HT-29 (cell line): ENCODE measurements around the gene EIF3B. TPM values are rescaled to one million over a fixed set of nuclear protein-coding genes. Genes with fewer than 3 reads are reported as not detected.
"Not testable (repeated sequence)": the region's sequence is repeated elsewhere in the genome, so short reads cannot be mapped to it uniquely, and the experiment has no call there.

ENCODE experiments used
- DNase-seq: peaks from one replicate; pipeline ENCODE4 v3.0.0-alpha.2; 2015; ENCODE audit warnings: low spot score
- total RNA-seq: library from RNA; depleted of rRNA; stranded (reverse); fragments of >200 nt; shearing (Covaris generic); gene quantifications from 2 replicates; pipeline ENCODE4 v1.2.3, GENCODE V29; 2014; rRNA removed

Gene EIF3B
- total RNA-seq, result 430 and 463 TPM in 2 replicates

DNA sequence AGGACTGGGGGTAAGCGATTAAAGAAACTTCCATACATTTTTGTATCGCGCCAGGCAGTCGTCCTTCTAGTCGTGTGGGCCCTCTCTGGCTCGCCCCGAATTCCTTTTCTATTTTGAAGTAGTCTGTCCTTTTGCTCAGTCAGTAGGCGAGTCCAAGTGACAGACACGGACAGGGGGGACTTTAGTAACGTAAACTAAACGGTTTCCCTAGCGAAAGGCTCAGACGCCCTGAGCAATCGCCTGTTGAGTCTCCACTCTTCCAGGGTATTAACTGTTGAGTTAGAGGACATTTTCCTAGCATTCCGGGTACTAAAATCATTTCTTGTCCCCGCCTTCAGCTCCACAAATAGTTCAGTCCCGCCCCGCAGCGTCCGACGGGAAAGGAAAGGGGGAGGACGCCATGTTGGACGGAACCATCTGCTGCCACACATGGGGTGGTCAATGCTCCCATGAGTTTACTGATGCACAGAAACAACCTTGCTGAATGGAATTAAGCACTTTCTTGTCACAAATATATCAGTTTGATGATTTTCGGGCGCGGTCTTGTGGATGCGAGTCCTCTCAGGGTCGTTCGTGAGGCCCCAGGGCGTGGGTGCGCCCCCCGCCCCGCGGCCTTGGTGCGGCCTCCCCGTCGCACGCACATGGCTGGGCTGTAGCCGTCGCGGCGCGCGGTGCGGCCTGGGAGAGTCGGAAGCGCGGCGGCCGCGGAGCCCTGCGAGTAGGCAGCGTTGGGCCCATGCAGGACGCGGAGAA lies at the start of gene EIF3B:
EIF3B (plus strand) TSS at position 642 of the 753 bp plus-strand sequence; CDS start at position 737, 95 bp downstream.
- DNase-seq, result peak; percentile 98

DNA sequence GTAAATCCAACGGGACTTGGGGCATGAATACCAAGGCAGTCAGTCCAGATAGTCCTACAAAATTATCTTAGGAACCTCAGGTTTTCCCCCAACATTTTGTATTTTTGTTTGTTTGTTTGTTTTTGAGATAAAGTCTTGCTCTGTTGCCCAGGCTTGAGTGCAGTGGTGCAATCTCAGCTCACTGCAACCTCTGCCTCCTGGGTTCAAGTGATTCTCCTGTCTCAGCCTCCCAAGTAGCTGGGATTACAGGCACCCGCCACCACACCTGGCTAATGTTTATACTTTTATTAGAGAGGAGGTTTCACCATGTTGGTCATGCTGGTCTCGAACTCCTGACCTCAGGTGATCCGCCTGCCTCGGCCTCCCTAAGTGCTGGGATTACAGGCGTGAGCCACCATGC lies 49.4 kb upstream of the EIF3B start:
- DNase-seq, result not testable (repeated sequence)

DNA sequence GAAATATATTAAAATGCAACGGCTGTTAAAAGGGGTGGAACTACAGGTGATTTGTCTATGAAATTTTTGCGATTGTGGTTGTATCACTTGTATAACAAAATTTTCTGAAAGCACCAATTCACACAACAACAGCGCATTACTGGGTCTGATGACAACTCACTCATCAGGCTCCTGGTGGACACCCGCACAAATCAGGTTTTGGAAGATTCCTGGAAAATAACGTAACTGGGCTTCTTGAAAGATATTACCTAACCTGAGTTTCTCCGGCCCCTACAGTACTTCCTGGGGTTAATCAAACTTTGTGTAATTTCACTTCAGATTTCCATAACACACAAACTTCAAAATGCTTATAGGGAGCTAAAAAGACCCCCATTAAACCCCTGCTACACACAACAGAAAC lies 47.9 kb upstream of the EIF3B start:
- no peak for DNase-seq

DNA sequence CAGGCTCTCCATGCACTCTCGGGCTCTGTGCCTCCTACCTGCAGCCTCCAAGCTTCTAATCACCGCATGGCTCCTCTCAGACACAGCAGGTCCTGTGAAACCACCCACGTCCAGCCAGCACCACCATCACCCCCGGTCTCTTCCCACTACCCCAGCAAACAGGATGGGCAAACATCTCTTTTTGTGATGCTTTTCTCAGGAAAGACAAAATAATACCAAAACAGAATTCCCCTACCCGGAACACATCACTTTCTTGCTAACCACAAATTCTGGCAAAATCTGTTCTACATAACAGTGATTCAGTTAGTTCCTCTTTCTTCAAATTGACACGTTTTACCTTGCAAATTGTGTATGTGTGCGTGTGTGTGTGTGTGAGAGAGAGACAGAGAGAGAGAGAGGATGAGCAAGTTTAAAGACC lies 46.9 kb upstream of the EIF3B start:
- DNase-seq, result no peak

DNA sequence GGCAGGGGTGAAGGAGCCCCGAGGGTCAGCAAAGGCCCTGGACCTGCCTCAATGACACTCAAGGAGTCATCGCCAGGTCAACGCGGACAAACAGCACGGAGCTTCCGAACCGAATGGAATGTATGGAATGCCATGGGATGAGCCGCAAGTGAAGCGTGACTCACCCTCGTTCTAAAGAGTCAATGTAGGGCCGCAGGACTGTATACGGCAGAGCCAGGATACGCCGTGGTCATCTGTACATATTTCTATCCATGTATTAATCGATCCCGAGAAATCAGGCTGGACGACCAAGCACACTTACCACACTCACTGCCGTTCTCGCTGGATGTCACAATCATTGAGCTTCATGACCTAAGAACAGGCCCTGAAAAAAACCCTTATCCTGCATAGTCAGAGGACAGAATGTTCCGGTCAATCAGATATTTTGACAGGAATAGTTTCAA lies 44.7 kb upstream of the EIF3B start:
- peak; percentile 84 for DNase-seq

DNA sequence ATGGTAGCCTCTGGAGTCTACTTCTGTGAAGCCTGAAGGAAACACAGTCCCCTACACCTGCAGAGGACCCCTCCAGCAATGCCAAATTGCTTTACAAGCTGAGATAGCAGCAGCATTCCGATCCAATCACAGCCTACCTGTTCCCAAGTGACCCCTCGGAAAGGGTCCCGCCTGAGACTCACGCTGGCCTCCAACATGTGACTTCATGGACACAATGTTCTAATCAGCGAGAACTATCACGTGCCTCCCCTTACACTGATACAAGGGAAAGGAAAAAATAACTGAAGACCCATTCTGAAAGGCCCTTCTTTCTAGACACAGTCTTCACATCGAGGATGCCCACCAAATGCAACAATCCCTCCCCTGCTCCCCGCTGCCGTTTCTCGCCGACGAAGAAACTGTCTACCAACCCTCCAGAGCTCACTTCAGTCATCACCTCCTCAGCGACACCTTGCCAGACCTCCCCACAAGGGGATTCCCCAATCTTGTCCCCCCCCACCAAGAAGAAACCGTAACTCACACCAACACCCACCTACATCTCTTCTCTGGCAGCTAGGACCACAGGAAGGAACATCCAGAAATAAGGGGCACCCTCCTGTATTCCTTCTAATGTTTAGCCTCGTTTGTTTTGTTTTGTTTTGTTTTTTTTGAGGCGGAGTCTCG lies 42.2 kb upstream of the EIF3B start:
- DNase-seq, result no peak

DNA sequence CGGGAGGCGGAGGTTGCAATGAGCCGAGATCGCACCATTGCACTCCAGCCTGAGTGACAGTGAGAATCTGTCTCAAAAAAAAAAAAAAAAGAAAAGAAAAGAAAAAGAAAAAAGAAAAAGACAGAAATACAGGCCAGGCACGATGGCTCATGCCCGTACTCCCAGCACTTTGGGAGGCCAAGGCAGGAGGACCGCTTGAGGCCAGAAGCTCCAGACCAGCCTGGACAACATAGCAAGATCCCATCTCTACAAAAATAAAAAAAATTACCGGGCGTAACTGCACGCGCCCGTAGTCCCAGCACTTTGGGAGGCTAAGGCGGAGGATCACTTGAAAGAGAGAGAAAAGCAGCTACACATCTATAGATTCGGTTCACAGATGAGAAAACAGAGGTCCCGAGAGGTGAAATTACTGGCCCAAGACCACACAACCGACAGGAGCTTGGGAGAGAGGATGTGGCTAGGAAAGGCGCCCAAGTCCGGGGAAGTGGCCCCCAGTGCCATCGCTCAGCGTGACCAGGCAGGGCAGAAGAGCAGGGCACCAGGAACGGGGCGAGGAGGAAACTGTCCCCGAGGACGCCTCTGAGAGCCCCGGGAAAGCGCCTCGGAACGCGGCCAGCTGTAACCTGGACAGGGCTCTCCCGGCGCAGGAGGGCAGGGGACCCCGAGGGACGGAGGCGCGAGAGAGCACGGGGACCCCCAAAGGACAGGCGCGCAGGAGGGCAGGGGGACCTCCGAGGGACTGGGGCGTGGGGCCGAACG lies 41.0 kb upstream of the EIF3B start:
- peak; percentile 62 for DNase-seq

DNA sequence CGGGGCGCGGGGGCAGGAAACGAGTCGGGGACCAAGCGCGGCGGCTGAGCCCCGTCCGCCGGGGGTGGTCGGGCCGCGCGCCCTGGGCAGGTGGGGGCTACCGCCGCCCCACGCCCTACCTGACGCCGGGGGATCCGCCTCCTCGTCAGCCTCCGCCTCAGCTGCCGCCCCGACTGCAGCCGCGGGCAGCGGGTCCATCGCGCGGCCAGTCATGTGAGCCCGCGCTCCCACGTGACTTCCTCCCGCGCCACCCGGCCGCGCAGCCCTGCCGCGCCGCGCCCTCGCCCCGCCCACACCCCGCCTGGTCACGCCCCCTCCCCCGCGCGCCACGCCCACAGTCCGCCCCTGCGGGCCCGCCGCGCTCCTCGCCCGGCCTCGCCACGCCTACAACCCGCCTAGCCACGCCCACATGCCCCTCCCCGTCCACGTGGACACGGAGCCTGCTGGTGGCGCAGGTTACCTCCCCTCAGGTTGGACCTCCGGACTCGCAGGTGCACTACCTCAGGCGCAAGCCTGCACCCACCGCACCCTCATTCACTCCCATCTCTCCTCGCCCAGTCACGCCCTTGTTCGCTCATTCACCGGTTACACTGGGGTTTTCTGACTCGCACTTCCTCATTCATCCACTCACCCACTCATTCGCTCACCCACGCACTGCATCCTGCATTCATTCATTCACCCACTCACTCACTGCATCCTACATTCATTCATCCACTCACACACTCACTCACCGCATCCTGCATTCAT lies 40.2 kb upstream of the EIF3B start, which contains the start of gene SNX8:
SNX8 (minus strand) TSS at position 233 of the 747 bp plus-strand sequence; CDS start at position 213, 20 bp downstream.
- peak; percentile 96 for DNase-seq

DNA sequence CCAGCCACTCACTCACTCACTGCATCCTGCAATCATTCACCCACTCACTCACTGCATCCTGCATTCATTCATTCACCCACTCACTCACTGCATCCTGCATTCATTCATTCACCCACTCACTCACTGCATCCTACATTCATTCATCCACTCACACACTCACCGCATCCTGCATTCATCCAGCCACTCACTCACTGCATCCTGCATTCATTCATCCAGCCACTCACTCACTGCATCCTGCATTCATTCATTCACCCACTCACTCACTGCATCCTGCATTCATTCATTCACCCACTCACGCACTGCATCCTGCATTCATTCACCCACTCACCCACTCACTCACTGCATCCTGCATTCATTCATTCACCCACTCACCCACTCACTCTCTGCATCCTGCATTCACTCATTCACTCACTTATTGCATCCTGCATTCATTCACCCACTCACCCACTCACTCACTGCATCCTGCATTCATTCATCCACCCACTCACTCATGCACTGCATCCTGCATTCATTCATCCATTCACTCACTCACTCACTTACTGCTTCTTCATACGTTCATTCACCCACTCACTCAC lies 39.6 kb upstream of the EIF3B start:
- not testable (repeated sequence) for DNase-seq

DNA sequence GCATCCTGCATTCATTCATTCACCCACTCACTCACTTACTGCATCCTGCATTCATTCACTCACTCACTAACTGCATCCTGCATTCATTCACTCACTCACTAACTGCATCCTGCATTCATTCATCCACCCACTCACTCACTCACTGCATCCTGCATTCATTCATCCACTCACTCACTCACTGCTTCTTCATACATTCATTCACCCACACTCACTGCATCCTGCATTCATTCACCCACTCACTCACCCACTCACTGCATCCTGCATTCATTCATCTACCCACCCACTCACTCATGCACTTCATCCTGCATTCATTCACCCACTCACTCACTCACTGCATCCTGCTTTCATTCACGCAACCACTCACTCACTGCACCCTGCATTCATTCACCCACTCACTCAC lies 38.8 kb upstream of the EIF3B start:
- DNase-seq, result no peak

DNA sequence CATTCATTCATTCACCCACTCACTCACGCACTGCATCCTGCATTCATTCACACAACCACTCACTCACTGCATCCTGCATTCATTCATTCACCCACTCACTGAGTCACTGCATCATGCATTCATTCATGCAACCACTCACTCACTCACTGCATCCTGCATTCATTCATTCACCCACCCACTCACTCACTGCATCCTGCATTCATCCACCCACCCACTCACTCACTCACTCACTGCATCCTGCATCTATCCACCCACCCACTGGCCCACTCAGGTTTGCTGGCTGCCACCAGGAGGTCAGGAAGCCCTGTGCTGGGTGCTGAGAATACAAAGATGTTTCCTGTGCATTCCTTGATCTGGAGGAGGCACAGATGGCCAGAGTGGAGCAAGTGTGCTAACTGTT lies 38.0 kb upstream of the EIF3B start:
- no peak for DNase-seq

DNA sequence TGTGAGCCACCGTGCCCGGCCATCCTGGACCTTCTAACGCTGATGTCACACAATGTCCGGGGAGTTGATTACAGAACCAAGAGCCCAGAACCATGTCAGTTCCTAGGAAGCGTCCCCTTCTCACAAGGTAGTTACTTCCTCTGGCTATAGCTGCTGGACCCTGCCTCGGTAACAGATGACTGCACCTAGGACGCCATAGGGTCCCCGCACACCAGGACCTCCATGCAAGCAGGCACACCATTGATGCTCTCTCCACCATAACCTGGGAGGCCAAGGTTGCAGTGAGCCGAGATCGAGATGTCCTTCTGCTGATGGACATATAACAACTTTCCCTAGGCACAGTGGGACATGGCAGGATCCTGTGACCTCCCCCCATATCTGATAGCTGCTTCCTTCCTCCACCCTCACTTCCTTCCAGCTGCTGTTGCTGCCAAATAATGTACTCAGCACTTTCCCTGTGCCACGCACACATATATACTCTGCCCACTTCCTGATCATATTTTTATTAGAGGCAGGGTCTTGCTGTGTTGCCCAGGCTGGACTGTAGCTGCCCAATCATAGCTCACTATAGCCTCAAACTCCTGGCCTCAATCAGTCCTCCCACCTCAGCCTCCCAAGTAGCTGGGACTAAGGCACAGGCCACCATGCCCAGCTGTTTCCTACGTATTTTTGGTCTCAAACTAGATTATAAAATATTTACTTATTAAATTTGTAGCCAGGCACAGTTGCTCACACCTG lies 36.9 kb upstream of the EIF3B start:
- no peak for DNase-seq

DNA sequence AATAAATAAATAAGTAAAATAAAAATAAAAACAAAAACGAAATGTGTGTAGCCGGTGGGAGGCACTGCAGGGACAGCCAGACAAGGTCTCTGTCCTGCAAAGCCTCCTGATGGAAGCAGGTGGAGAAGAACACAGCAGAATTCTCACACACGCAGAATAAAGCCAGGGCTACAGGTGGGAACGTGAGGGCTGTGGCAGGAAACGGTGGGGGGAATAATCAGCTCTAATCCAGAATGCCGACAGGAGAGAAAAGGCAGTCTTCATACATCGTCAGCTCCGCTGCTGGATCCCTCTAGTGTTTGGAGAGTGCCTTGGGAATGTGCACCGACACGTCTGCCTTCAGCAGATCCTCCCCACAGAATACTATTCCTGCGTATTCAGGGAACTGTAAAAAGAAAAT lies 33.6 kb upstream of the EIF3B start:
- peak; percentile 54 for DNase-seq

DNA sequence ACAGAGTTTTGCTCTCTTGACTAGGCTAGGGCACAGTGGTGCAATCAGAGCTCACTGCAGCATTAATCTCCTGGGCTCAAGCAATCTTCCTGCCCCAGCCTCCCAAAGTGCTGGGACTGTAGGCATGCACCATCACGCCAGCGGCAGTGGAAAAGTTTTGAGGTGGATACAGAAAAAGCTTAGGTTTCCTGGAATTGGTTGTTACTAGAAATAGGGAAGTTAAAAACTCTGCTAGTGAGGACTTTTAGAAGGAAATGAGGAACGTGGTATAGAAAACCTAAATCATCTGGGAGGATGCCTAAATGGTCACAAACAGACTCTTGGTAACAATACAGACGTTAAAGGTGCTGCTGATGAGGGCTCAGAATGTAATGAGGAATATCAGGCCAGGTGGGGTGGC lies 29.5 kb upstream of the EIF3B start:
- DNase-seq, result no peak

DNA sequence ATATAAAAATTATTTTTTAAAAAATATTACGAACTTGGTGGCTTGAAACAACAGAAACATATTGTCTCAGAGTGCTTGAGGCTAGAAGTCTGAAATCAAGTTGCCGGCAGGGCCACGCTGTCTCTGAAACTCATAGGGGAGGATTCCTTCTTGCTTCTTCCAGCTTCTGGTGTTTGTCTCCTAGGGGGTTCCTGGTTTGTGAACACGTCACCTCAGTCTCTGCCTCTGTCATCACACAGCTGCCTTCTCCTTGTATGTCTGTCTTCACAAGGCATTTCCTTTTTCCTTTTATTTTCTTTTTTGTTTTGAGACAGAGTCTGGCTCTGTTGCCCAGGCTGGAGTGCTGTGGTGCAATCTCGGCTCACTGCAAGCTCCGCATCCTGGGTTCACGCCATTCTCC lies 27.7 kb upstream of the EIF3B start:
- DNase-seq, result no peak

DNA sequence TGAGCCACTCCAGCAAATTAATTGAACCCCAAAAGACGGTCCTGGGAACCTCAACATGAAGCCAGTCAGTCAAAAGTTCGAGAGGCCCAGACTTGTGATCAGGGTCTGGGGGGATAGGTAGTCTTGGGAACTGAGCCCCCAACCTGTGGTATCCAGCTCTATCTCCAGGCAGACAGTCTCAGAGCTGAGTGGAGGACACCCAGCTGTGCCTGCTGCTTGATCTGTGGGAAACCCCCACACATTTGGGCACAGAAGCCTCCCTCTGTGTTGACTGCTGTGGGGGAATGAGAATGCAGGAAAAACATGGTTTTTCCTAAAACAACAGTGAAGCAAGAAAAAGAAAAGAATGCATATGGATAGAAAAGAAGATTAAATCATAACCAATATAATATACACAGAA lies 24.1 kb upstream of the EIF3B start:
- DNase-seq, result no peak

DNA sequence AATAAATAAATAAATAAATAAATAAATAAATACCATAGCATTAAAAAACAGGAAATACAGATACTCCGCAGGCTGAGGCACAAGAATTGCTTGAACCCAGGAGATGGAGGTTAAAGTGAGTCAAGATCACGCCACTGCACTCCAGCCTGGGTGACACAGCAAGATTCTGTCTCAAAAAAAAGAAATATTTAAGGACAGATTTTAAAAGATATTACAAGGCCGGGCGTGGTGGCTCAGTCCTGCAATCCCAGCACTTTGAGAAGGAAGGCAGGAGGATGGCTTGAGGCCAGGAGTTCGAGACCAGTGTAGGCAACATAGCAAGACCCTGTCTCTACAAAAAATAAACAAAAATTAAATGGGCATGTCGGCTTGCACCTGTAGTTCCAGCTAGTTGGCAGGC lies 22.9 kb upstream of the EIF3B start:
- DNase-seq, result no peak

DNA sequence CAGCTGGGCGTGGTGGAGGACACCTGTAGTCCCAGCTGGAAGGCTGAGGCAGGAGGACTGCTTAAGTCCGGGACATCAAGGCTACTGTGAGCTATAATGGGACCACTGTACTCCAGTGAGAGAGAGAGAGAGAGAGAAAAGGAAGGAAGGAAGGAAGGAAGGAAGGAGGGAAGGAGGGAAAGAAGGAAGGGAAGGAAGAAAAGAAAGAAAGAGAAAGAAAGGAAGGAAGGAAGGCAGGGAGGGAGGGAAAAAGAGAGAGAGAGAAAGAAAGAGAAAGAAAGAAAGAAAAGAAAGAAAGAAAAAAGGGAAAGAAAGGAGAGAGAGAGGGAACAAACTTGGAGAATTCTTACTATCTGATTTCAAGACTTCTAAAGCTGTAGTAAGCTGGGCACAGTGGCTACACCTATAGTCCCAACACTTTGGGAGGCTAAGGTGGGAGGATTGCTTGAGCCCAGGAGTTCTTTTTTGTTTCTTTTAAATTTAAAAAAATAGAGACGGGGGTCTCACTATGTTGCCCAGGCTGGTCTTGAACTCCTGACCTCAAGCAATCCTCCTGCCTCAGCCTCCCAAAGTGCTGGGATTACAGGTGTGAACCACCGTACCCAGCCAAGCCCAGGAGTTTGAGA lies 21.9 kb upstream of the EIF3B start:
- DNase-seq, result not testable (repeated sequence)

DNA sequence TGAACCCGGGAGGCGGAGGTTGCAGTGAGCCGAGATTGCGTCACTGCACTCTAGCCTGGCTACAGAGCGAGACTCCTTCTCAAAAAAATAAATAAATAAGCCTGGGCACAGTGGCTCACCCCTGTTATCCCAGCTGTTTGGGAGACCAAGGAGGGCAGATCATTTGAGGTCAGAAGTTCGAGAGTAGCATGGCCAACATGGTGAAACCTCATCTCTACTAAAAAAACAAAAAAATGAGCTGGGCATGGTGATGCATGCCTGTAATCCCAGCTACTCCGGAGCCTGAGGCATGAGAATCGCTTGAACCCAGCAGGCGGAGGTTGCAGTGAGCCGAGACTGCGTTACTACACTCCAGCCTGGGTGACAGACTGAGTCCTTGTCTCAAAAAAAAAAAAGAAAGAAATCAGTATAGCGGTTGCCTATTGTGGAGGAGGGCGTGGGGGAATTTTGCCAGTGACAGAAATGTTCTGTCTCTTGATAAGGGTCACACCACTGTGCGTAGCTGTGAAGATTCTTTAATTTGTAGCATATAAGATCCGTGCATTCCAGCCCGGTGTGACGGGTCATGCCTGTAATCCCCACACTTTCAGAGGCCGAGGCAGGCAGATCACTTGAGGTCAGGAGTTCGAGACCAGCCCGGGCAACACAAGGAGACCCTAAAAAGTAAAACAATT lies 17.9 kb upstream of the EIF3B start:
- no peak for DNase-seq
